ENCODE measurements around the gene CEBPZ.
A peak's percentile ranks its signal among the peaks of the same experiment; 100 is the strongest.

The CEBPZ gene

GRCh38 chr2:37164757-37165156, 66.6 kb downstream of the CEBPZ start:
- no peak for DNase-seq (ENCODE audit: low read depth)
- TF ChIP-seq, protein P1, sequence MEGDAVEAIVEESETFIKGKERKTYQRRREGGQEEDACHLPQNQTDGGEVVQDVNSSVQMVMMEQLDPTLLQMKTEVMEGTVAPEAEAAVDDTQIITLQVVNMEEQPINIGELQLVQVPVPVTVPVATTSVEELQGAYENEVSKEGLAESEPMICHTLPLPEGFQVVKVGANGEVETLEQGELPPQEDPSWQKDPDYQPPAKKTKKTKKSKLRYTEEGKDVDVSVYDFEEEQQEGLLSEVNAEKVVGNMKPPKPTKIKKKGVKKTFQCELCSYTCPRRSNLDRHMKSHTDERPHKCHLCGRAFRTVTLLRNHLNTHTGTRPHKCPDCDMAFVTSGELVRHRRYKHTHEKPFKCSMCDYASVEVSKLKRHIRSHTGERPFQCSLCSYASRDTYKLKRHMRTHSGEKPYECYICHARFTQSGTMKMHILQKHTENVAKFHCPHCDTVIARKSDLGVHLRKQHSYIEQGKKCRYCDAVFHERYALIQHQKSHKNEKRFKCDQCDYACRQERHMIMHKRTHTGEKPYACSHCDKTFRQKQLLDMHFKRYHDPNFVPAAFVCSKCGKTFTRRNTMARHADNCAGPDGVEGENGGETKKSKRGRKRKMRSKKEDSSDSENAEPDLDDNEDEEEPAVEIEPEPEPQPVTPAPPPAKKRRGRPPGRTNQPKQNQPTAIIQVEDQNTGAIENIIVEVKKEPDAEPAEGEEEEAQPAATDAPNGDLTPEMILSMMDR (IDR thresholded peaks at IDR 0.05; ENCODE audit: control insufficient read depth, insufficient read depth, low read depth, low read length, missing control alignments), result no peak
- H3K4me3 ChIP-seq (ENCODE audit: control insufficient read depth, low read depth, low read length), result no peak overlapping the region

- DNase-seq (ENCODE audit: low read depth), result peak; percentile 32
- TF ChIP-seq, protein P1 (IDR thresholded peaks at IDR 0.05; ENCODE audit: control insufficient read depth, insufficient read depth, low read depth, low read length, missing control alignments), result no peak
- H3K4me3 ChIP-seq (ENCODE audit: control insufficient read depth, low read depth, low read length), result peak within 1 kb of the TSS; percentile 81
Observed at GRCh38 chr2:37156857-37157714, 74.3 kb downstream of the CEBPZ start, which contains the start of gene EIF2AK2. TSS of gene EIF2AK2 (minus strand) at chr2:37156980. CDS start at chr2:37147806, 9,174 bp downstream.

GRCh38 chr2:37156071-37156856, 75.1 kb downstream of the CEBPZ start:
- H3K4me3 ChIP-seq (ENCODE audit: control insufficient read depth, low read depth, low read length), result peak overlapping the region; percentile 81
- TF ChIP-seq, protein P1 (IDR thresholded peaks at IDR 0.05; ENCODE audit: control insufficient read depth, insufficient read depth, low read depth, low read length, missing control alignments), result no peak
- peak; percentile 16 for DNase-seq (ENCODE audit: low read depth)

DNA sequence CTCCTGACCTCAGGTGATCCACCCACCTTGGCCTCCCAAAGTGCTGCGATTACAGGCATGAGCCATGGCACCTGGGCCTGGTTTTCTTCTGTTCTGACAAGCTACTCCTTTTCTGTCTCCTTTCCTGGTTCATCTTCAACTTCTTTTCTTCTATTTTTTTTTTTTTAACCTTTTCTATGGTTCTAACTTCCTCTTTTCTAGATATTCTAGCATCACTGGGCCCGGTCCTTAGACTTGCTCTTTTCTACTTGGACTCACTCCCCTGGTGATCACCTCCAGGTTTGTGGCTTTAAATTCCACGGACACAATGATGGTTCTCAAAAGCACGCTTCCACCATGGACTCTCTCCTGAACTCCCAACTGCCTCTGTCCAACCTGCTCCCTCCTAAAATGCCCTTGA, 76.6 kb downstream of the CEBPZ start:
- no peak overlapping the region for H3K4me3 ChIP-seq (ENCODE audit: control insufficient read depth, low read depth, low read length)
- no peak for DNase-seq (ENCODE audit: low read depth)
- TF ChIP-seq, protein P1 (IDR thresholded peaks at IDR 0.05; ENCODE audit: control insufficient read depth, insufficient read depth, low read depth, low read length, missing control alignments), result no peak

DNA sequence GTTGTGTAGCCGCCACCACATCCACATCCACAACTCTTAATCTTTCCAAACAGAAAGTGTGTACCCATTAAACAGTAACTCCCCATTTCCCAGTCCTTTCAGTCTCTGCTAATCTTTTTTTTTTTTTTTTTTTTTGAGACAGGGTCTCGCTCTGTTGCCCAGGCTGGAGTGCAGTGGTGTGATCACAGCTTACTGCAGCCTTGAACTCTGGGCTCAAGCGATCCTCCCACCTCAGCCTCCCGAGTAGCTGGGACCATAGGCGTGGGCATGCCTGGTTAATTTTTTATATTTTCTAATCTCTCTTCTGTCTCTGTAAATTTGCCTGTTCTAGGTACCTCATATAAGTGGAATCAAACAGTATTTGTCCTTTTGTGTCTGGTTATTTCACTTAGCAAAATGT, 78.2 kb downstream of the CEBPZ start:
- DNase-seq (ENCODE audit: low read depth), result no peak
- TF ChIP-seq, protein P1 (IDR thresholded peaks at IDR 0.05; ENCODE audit: control insufficient read depth, insufficient read depth, low read depth, low read length, missing control alignments), result no peak
- no peak overlapping the region for H3K4me3 ChIP-seq (ENCODE audit: control insufficient read depth, low read depth, low read length)

Measured in AG09309 (cell line).